K562 (cell line): ENCODE measurements around the gene DRP2. TPM values are rescaled to one million over a fixed set of nuclear protein-coding genes. Genes with fewer than 3 reads are reported as not detected.

Source experiments
- ATAC-seq: fragments of 200-7000 bp; cut with Tn5 transposase; 3 replicates; pipeline ENCODE4 v1.9.1; 2020; ENCODE audit warnings: moderate library complexity
- BruUV-seq: library from RNA; stranded (reverse); fragments of 400-500 nt; replicated peaks from 2 replicates; lab custom pipeline; 2021; lab: Mats Ljungman, UMichigan
- CTCF ChIA-PET: fragments of 300-600 bp; formaldehyde crosslinking; extraction: SDS; loops from one replicate; lab custom pipeline; 2021; ENCODE audit warnings: low intra/inter-chr PET ratio; lab: Yijun Ruan, JAX
- POLR2A ChIA-PET: fragments of 300-600, 350-650 bp; sonication (Branson Sonifier 250); formaldehyde crosslinking; extraction: SDS; loops from one replicate; lab custom pipeline; 2021; ENCODE audit warnings: antibody characterized with exemption, inconsistent platforms; lab: Yijun Ruan, JAX
- DNase-seq, 4 experiments: peaks; one replicate each; pipeline versions ENCODE4 v3.0.0 to v3.0.0-alpha.2; 2011 to 2018; ENCODE audit warnings: low spot score in 3 of 4, mixed read lengths in 3 of 4; ENCODE audit errors: extremely low read depth in 1 of 4
- FAIRE-seq: peaks from 2 replicates; lab custom pipeline; 2011; peaks lifted over from hg19 to GRCh38; lab: Jason Lieb, UNC
- H2AFZ ChIP-seq: 2 replicates; pipeline ENCODE4 v1.6.0; 2011; ENCODE audit warnings: low read depth, low read length, control low read depth, inconsistent platforms
- H3K27ac ChIP-seq: fragments of 200-600 bp; 3 replicates; pipeline ENCODE4 v1.8.0; 2011; ENCODE audit warnings: low read depth, mild to moderate bottlenecking, control low read depth, inconsistent platforms, low read length, moderate library complexity, mixed read lengths; ENCODE audit errors: extremely low read depth
- H3K27me3 ChIP-seq, 2 experiments: fragments of 300-600 bp in 1 of 2; 2 replicates in 1 of 2; 3 replicates in 1 of 2; pipeline versions ENCODE4 v1.6.0 to v1.8.0; 2011; ENCODE audit warnings: inconsistent platforms in 2 of 2, low read length in 2 of 2, mild to moderate bottlenecking in 1 of 2, mixed read lengths in 1 of 2, moderate library complexity in 1 of 2; ENCODE audit not compliant: control insufficient read depth in 2 of 2, insufficient read depth in 2 of 2
- H3K36me3 ChIP-seq: fragments of 300-600 bp; 3 replicates; pipeline ENCODE4 v1.8.0; 2011; ENCODE audit warnings: mild to moderate bottlenecking, low read length, inconsistent platforms; ENCODE audit not compliant: control insufficient read depth, insufficient read depth
- H3K4me1 ChIP-seq, 2 experiments: fragments of 200-600 bp in 1 of 2; replicated peaks in 1 of 2; 2 replicates in 1 of 2; 3 replicates in 1 of 2; pipeline versions ENCODE4 v1.5.1 to v1.8.0; 2011; ENCODE audit warnings: inconsistent platforms in 2 of 2, low read length in 2 of 2, mild to moderate bottlenecking in 1 of 2, mixed read lengths in 1 of 2, moderate library complexity in 1 of 2; ENCODE audit not compliant: control insufficient read depth in 2 of 2, insufficient read depth in 2 of 2
- H3K4me2 ChIP-seq: 2 replicates; pipeline ENCODE4 v1.6.1; 2011; ENCODE audit warnings: low read length, control low read depth, inconsistent platforms, mixed read lengths; ENCODE audit not compliant: insufficient read depth
- H3K4me3 ChIP-seq: fragments of 200-600 bp; sonication (generic), shearing (Covaris generic); 2 replicates; pipeline ENCODE4 v1.5.1; 2016; ENCODE audit warnings: control low read depth, inconsistent platforms
- H3K79me2 ChIP-seq: fragments of 200-600 bp; 3 replicates; pipeline ENCODE4 v1.8.0; 2011; ENCODE audit warnings: low read length, inconsistent platforms; ENCODE audit not compliant: control insufficient read depth, insufficient read depth
- H3K9ac ChIP-seq, 2 experiments: 2 replicates each; pipeline versions ENCODE4 v1.6.0 to v1.6.1; 2011; ENCODE audit warnings: low read depth in 2 of 2, low read length in 2 of 2, control low read depth in 1 of 2, inconsistent platforms in 1 of 2, mild to moderate bottlenecking in 1 of 2, mixed read lengths in 1 of 2; ENCODE audit not compliant: insufficient read depth in 1 of 2
- H3K9me1 ChIP-seq: one replicate; pipeline ENCODE4 v1.6.0; 2011; ENCODE audit warnings: inconsistent platforms, mild to moderate bottlenecking, low read length, moderate library complexity; ENCODE audit not compliant: control insufficient read depth, insufficient read depth
- H3K9me3 ChIP-seq: replicated peaks from 2 replicates; pipeline ENCODE4 v1.5.1; 2011; ENCODE audit warnings: low read depth, low read length, inconsistent platforms; ENCODE audit not compliant: control insufficient read depth, insufficient read depth
- H4K20me1 ChIP-seq: replicated peaks from 2 replicates; pipeline ENCODE4 v1.6.1; 2011; ENCODE audit warnings: low read length, inconsistent platforms, mixed read lengths; ENCODE audit not compliant: control insufficient read depth, insufficient read depth
- HMGN3 ChIP-seq: IDR thresholded peaks from 2 replicates; pipeline ENCODE4 v1.6.1; 2011; ENCODE audit warnings: borderline replicate concordance, low read depth, mild to moderate bottlenecking, mixed read lengths, low read length; ENCODE audit not compliant: insufficient read length; ENCODE audit errors: extremely low read depth
- HNRNPUL1 ChIP-seq: fragments of 200-400 bp; formaldehyde crosslinking; IDR thresholded peaks from 2 replicates; pipeline ENCODE4 v1.6.1; 2017; ENCODE audit warnings: low read length
- HSF4 ChIP-seq: fragments of 250-450 bp; sonication (Bioruptor Pico); IDR thresholded peaks from 2 replicates; pipeline ENCODE4 v2.1.2; 2022; ENCODE audit warnings: mild to moderate bottlenecking, moderate library complexity, borderline replicate concordance
- KDM1A ChIP-seq, 2 experiments: fragments of 450-650 bp; IDR thresholded peaks; 2 replicates each; pipeline ENCODE4 v1.6.1; 2016; ENCODE audit warnings: mild to moderate bottlenecking in 2 of 2
- MXD1 ChIP-seq: fragments of 250-450 bp; sonication (Bioruptor Pico); IDR thresholded peaks from 2 replicates; pipeline ENCODE4 v1.8.0; 2021; ENCODE audit warnings: borderline replicate concordance, mild to moderate bottlenecking, moderate library complexity; ENCODE audit not compliant: poor library complexity, severe bottlenecking
- NCOA1 ChIP-seq: fragments of 450-650 bp; IDR thresholded peaks from 2 replicates; pipeline ENCODE4 v1.6.1; 2016; ENCODE audit warnings: low read depth
- ZBTB40 ChIP-seq, 2 experiments: fragments of 450-650 bp in 1 of 2; sonication (generic) in 1 of 2; formaldehyde crosslinking in 1 of 2; IDR thresholded peaks; 2 replicates each; pipeline versions ENCODE4 v1.7.1 to v1.9.0; 2016 to 2022; ENCODE audit warnings: inconsistent platforms in 1 of 2, mild to moderate bottlenecking in 1 of 2, missing genetic modification reagents in 1 of 2
- ZNF311 ChIP-seq: fragments of 250-450 bp; sonication (Bioruptor Pico); IDR thresholded peaks from 2 replicates; pipeline ENCODE4 v1.4.0; 2020; ENCODE audit warnings: mild to moderate bottlenecking, moderate library complexity
- ZNF347 ChIP-seq: fragments of 450-650 bp; formaldehyde crosslinking; IDR thresholded peaks from 2 replicates; pipeline ENCODE4 v1.4.0; 2020; ENCODE audit warnings: low read depth, mild to moderate bottlenecking, moderate library complexity
- ZNF395 ChIP-seq: fragments of 200-800 bp; sonication (Bioruptor generic); IDR thresholded peaks from 2 replicates; pipeline ENCODE4 v1.6.1; 2017; ENCODE audit warnings: missing genetic modification characterization, missing compliant biosample characterization
- WGBS: fragments of 100-300 bp; shearing (Covaris generic); methylation state at CpG from one replicate; pipeline ENCODE4 v1.1.6; 2016; ENCODE audit warnings: low coverage, mixed read lengths; ENCODE audit not compliant: insufficient coverage; ENCODE audit errors: missing lambda C conversion rate; 5-methylcytosine and 5-hydroxymethylcytosine counted together
- in situ Hi-C: fragments of 300-500 bp; cut with MboI; formaldehyde crosslinking; loops from 4 replicates; pipeline ENCODE4 v1.15.0; 2018; ENCODE audit warnings: inconsistent platforms, mixed read lengths
- intact Hi-C: fragments of 100-400 bp; cut with micrococcal nuclease; formaldehyde crosslinking; loops from 2 replicates; pipeline ENCODE4 v1.14.2; 2022
- polyA plus RNA-seq, 8 experiments: library from polyadenylated mRNA; depleted of rRNA in 4 of 8; stranded (reverse) in 5 of 8; unstranded in 3 of 8; fragments of >200 nt; fragmentation: Nextera tagmentation in 2 of 8; fragmentation: Illumina TruSeq in 1 of 8; extraction: Ambion mirVana in 2 of 8; extraction: Trizol in 1 of 8; gene quantifications; 2 replicates each; pipeline versions ENCODE4 v1.2.1 to v1.2.3, GENCODE V29; 2011 to 2014; ENCODE audit warnings: inconsistent platforms in 1 of 8, missing spikeins in 1 of 8
- total RNA-seq, 7 experiments: library from RNA; depleted of rRNA in 6 of 7; stranded (reverse); fragments of >200 nt in 6 of 7; fragmentation: Illumina TruSeq in 2 of 7; extraction: Trizol in 2 of 7; gene quantifications; 2 replicates each; pipeline versions ENCODE4 v1.2.1 to v1.2.3, GENCODE V29; 2011 to 2021; ENCODE audit warnings: low replicate concordance in 1 of 7

DRP2 gene
- total and polyA plus RNA-seq, 9 of the 15 experiments (the other 6 are each of a cell fraction or from before 2014, with no cell fraction given): 0.01 to 0.30 (median 0.15) TPM

GRCh38 chrX:101195442-101196173 is 24.0 kb upstream of the DRP2 start:
- H4K20me1 ChIP-seq: no peaks in the 10 kb centered on the region
- H3K4me3 ChIP-seq: no peak overlapping the region
- H3K4me1 ChIP-seq: peaks cover 0 to 6% of the 10 kb centered on the region in 2 experiments; a peak in 3 of 5 replicates
- H3K9ac ChIP-seq: no peak overlapping the region
- H3K9me1 ChIP-seq: no peaks in the 10 kb centered on the region
- in situ Hi-C loops (loop anchor here (25.0 kb wide), 1 partner anchor 508 kb away; no protein-coding TSS in a partner anchor), intact Hi-C loops (no loop called here)
- WGBS: 13% methylated on average over 3 of the region's 3 CpGs
- no peaks in the 10 kb centered on the region for H3K27me3 ChIP-seq
- no peak overlapping the region for H2AFZ ChIP-seq
- no peak overlapping the region for H3K4me2 ChIP-seq
- POLR2A ChIA-PET: no interaction called here
- H3K36me3 ChIP-seq: no peaks in the 10 kb centered on the region
- CTCF ChIA-PET: no interaction called here
- DNase-seq: no peak
- H3K9me3 ChIP-seq: no peaks in the 10 kb centered on the region
- no peak for FAIRE-seq
- no peak for ATAC-seq
- H3K27ac ChIP-seq: no peak overlapping the region
- no TSS peak for BruUV-seq
- no peaks in the 10 kb centered on the region for H3K79me2 ChIP-seq
- no peak for TF ChIP-seq ZNF395
- TF ChIP-seq ZNF311 (CRISPR knock-in tag): no peak
- no peak for TF ChIP-seq HNRNPUL1
- no peak for TF ChIP-seq ZBTB40 (IDR thresholded peaks at IDR 0.05)
- no peak for TF ChIP-seq ZBTB40 (CRISPR knock-in tag; IDR thresholded peaks at IDR 0.05)
- TF ChIP-seq ZNF347: no peak
- TF ChIP-seq HSF4 (CRISPR knock-in tag): no peak
- TF ChIP-seq NCOA1: no peak
- no peak for TF ChIP-seq MXD1 (CRISPR knock-in tag)
- TF ChIP-seq HMGN3: no peak
- no peak for TF ChIP-seq KDM1A (IDR thresholded peaks at IDR 0.05)
